A549 treated with CORT108297 at 1 μM for 4 hours (cell line): ENCODE results near the gene PEX16. TPM values are rescaled to one million over a fixed set of nuclear protein-coding genes. Genes with fewer than 3 reads are reported as not detected.

Experiments used
- total RNA-seq: library from RNA; stranded (reverse); fragments of 200-300 nt; extraction: Qiagen RNA extraction; gene quantifications from 5 replicates; pipeline ENCODE4 v1.2.3, GENCODE V29; 2022

The PEX16 gene
- total RNA-seq = 13.3 to 21.0 TPM (median 19.4 TPM) in 5 replicates

DNA sequence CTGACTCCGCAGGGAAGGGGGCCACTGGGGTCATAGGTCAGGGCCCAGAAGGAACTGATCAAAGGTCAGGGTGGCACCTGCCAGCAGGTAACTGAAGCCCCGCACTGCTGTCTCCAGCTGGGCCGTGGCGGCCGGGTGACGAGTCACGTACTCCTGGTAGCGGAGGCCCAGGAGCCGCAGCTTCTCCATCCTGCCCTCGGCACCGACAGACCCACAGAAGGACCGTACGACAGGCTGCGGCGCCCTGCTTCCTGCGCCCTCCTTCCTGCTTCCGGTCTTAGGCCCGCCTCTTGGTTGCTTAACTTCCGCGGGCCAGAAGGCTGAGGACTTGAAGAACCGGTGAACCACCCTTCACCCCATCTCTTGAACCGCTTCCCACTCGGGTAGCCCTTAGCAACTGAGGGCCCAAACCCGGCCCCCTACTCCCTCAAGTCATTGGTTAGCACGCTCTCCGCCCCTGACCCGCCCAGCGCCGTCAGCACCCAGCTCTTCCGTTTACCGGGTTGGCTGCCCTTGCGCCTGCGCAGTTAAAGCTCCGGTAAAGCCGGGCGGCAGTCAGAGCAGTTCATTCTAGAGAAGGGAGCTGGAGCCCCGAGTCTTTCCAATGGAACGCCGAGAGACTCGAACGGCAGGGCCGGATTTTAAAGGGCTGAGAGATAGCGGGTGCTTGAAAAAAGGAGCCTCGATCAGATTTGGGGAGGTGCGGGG, at the start of gene PEX16:
Gene PEX16 (minus strand): TSS at position 255 of the 708 bp plus-strand sequence. CDS start 66 bp downstream, at position 189.

DNA sequence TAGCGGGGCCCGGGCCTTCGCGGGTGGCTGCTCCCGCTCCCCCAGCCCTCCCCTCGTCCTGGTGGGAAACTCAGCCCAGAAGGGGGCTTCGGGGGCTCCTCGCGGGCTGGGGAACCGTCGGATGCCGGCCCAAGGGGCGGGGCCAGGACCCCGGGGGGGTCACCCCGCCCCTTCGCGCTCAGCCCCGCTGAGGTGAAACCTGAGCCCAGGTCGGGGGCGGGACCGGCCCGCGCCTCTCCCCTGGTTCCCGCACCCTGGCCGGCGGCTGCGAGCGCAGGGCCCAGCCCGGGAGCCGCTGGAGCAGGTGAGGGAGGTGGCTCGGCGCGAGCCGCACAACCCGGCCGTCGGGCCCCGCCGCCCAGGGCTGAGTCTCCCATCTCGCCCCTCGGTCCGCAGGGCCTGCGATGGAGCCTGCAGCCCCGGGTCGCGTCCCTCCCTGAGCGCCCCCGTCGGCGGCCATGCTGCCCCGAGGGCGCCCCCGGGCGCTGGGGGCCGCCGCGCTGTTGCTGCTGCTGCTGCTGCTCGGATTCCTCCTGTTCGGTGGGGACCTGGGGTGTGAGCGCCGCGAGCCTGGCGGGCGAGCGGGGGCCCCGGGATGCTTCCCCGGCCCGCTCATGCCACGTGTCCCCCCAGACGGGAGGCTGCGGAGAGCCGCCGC, 4.9 kb upstream of the PEX16 start, which contains the start of gene LARGE2:
Gene LARGE2 (plus strand): TSS at position 232 of the 658 bp plus-strand sequence. CDS start 227 bp downstream, at position 459.

GRCh38 chr11:45906965-45907611, 10.6 kb downstream of the PEX16 start, which contains the start of gene FREY1:
FREY1 (minus strand) TSS chr11:45907271; CDS start chr11:45907245, 26 bp downstream.

GRCh38 chr11:45885274-45885920, 32.3 kb downstream of the PEX16 start, which contains the start of gene MAPK8IP1:
MAPK8IP1 (plus strand) TSS chr11:45885651; CDS start chr11:45885821, 170 bp downstream.

Other genes with a start within 250 kb of the PEX16 start
- gene SLC35C1, start 112.7 kb downstream of the PEX16 start, total RNA-seq = 24.7 to 34.1 TPM (median 31.6 TPM) in 5 replicates
- 2.7 to 3.8 TPM (median 3.4 TPM) in 5 replicates for gene CRY2, start 70.4 kb downstream of the PEX16 start, total RNA-seq
- 5.4 to 6.5 TPM (median 6.3 TPM) in 5 replicates for gene MAPK8IP1, start 32.2 kb downstream of the PEX16 start, total RNA-seq
- 0.14 to 1.0 TPM (median 0.45 TPM) in 4 of 5 replicates, not detected in the other for gene FREY1, start 10.6 kb downstream of the PEX16 start, total RNA-seq
- 1.2 to 3.6 TPM (median 2.4 TPM) in 5 replicates for gene LARGE2, start 4.8 kb upstream of the PEX16 start, total RNA-seq
- gene PHF21A, start 203.6 kb upstream of the PEX16 start, total RNA-seq = 10.0 to 14.7 TPM (median 13.1 TPM) in 5 replicates